C4-2B (cell line): Measurements from ENCODE around the gene RAD50.

Source experiments
- H3K27ac ChIP-seq: fragments of 450-650 bp; 2 replicates; pipeline ENCODE4 v1.5.1; 2017
- CTCF ChIP-seq: fragments of 450-650 bp; conservative IDR thresholded peaks from 2 replicates; pipeline ENCODE4 v1.5.1; 2017; ENCODE audit warnings: mild to moderate bottlenecking
- ZFX ChIP-seq: fragments of 450-650 bp; IDR thresholded peaks from 2 replicates; pipeline ENCODE4 v1.6.1; 2017

The RAD50 gene

GRCh38 chr5:132528021-132528420, 28.8 kb upstream of the RAD50 start:
- H3K27ac ChIP-seq = no peak overlapping the region
- no peak for TF ChIP-seq CTCF
- TF ChIP-seq ZFX = no peak

DNA sequence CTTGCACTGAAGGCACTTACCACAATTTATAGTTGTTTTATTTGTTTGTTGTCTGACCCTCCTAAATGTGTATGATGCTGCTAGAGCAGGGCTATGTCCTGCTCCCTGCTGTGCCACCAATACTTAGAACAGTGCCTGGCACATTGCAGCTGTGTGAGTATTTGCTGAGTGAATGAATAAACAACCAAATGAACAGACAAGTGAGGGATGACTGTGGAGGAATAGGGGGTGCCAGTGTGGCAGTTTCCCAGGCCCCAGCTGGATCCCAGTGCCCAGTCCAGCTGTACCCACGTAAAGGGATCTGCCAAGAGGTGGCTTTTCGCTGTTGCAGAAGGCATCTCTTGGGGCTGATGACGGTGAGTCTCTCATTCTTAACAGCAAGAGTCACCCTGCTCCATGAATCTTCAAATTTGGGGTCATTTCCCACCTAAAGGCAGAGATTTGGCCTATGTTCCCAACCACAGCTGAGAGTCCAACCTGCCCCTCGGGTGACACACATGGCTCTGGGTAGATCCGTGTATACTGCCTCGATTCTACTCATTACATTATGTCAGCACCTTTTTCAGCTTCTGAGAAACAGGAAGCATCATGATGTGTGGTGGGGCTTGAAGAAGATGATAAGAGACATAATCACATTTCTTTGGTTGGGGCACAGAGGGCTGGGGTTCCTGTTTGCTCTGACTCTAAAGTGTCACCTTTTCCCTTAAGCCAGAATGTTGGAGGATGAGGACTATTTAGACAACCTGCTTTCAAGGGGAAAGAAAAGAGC, 27.7 kb upstream of the RAD50 start:
- no peak for TF ChIP-seq CTCF
- TF ChIP-seq ZFX = no peak
- H3K27ac ChIP-seq = no peak overlapping the region

- no peak for TF ChIP-seq ZFX
- TF ChIP-seq CTCF = no peak
- no peak overlapping the region for H3K27ac ChIP-seq
Observed at GRCh38 chr5:132530946-132531345, 25.8 kb upstream of the RAD50 start.

- H3K27ac ChIP-seq = no peak overlapping the region
Observed at GRCh38 chr5:132539716-132540115, 17.1 kb upstream of the RAD50 start.

GRCh38 chr5:132540149-132540548, 16.6 kb upstream of the RAD50 start:
- no peak for TF ChIP-seq CTCF
- no peak overlapping the region for H3K27ac ChIP-seq

More at GRCh38 chr5:132539716-132540115, 17.1 kb upstream of the RAD50 start:
- no peak for TF ChIP-seq CTCF
- TF ChIP-seq ZFX = no peak

DNA sequence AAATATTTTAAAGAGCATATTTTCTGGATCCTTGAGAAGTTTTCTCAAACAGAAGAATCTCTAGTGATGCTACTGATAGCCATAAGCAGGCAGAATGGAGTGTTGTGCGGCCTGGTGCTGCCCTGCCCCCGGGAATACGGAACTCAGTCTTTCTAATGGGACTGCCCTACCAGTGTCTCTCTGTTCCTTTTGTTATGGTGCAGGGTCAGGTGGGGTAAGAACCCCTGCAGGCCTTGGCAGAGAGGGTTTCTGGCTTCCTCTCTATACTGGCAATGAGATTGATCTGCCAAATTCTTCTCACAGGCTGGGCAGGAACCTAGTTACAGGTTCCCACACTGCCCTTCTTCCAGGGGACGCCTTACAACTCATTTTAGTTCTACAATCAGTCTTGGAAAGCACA, 16.0 kb upstream of the RAD50 start:
- no peak for TF ChIP-seq ZFX
- TF ChIP-seq CTCF = no peak
- no peak overlapping the region for H3K27ac ChIP-seq

DNA sequence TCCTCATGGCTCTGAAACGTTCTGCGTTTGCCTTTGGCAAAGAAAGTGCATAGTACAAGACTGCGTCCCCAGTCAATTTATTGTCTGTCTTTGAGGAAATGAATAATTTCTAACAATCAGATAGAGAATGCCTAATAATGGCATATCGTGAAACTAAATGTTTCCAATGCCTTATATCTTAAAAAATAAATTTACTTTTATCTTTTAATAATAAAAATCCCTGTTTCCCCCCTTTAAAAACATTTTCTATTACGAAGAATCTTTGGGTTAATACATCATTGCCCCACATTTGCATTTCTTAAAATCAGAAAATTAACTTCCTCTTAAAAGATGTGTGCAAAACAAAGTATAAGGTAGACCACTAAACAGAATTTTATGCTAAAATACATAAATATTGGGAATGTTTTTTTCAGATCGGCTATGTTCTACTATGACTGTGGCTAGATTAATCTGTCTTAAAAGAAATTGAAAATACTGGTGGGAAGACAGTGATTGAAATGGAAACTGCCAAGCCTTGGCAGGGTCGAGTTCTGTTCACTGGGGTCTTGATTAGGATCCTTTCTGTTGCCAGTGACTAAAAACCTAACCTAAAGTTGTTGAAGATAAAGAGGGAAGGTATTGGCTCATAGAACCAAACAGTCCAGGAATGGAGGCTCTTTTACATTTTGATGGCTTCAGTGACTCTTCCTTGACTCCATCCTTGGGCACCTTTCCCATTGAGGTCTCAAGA, 13.1 kb upstream of the RAD50 start, which contains the start of gene IL5:
IL5 (minus strand) TSS at position 51 of the 730 bp plus-strand sequence; CDS start at position 7, 44 bp downstream.
- no peak within 1 kb of the TSS for H3K27ac ChIP-seq
- TF ChIP-seq ZFX (no peak), CTCF (no peak; the same call in 1 of the 2 replicates)
